Cerebellar nuclear complex (tissue), 1 donor: ENCODE data around the gene CEACAM16.
"Not testable (repeated sequence)": the region's sequence is repeated elsewhere in the genome, so short reads cannot be mapped to it uniquely, and the experiment has no call there.

Source experiments
- DNase-seq, 2 experiments: peaks; one replicate each; lab custom pipeline; 2025; lab: John Stamatoyannopoulos, UW

The CEACAM16 gene

GRCh38 chr19:44698492-44699201 is at the start of gene CEACAM16:
CEACAM16 (plus strand) TSS chr19:44699151; CDS start chr19:44701457, 2,306 bp downstream.
- DNase-seq: no peak

- DNase-seq: no peak
These were observed 49.3 kb upstream of the CEACAM16 start for GRCh38 chr19:44649578-44650145.

DNA sequence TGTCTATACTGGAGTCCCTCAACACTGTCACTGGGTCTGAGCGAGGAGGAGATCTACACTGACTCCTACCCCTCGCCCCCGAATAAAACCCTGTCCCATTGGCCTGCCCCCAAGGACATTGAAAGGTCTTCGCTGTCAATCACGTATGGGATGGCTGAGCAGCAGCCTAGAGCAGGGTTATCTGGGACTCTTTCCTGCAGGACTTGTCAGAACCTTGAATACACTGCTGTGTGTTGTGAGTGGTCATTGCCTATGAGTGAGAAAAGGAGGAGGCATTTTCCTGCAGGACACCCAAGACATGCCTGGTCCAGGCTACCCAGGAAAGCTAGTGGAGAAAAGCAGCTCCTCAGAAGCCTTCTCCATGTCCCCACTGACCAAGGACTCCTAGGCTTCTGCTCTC is 45.6 kb upstream of the CEACAM16 start:
- no peak for DNase-seq

DNA sequence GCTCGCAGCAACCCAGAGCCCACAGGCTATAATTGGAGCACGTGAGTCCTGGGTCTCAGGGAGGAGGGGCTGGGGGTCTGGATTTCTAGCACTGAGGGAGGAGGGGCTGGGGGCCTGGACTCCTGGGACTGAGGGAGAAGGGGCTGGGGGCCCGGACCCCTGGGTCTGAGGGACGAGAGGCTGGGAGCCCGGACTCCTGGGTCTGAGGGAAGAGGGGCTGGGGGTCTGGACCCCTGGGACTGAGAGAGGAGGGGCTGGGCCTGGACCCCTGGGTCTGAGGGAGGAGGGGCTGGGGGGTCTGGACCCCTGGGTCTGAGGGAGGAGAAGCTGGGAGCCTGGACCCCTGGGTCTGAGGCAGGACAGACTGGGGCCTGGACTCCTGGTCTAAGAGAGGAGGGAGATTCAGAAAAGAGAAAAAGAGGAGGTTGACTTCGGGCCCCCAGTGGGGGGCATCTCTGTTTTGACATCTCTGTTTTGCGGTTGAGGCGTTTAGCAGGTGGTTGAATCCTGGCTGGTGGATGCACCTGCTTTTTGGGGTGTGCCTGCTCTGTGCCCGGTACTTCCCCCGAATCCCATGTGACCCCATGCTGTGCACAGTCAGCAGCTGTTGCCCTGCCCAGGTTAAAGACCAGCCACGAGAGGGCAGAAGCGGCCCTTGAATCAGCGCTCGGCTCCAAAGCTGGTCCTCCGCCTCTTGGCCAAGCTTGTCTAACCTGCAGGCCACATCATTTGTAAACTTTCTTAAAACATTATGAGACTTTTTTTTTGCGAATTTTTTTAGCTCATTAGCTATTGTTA is 44.8 kb upstream of the CEACAM16 start:
- DNase-seq: no peak

DNA sequence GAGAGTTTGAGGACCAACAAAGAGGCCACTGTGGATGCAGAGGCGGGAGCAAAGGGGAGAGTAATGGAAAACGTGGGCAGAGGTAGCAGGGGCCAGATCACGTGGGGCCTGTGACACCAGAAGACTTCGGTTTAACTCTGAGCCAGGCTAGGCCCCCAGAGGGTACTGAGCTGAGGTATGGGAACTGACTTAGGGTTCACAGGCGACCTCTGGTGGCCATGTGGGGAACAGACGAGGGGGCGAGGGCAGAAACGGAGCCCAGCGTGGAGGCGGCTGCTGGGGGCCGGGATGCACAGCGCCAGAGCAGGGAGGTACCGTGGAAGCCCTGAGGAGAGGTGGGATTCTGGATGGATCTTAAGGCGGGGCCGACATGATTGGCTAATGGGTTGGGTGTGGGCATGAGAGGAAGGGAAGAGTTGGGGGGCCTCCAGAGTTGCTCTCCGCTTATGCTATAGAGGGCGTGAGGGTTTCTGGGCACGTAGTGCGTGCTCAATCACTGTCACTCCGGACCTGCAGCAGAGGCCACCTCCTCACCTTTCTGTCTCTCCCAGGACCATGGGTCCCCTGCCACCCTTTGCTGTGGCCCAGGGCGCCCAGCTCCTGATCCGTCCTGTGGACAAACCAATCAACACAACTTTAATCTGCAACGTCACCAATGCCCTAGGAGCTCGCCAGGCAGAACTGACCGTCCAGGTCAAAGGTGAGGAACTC is 41.6 kb upstream of the CEACAM16 start:
- no peak for DNase-seq

DNA sequence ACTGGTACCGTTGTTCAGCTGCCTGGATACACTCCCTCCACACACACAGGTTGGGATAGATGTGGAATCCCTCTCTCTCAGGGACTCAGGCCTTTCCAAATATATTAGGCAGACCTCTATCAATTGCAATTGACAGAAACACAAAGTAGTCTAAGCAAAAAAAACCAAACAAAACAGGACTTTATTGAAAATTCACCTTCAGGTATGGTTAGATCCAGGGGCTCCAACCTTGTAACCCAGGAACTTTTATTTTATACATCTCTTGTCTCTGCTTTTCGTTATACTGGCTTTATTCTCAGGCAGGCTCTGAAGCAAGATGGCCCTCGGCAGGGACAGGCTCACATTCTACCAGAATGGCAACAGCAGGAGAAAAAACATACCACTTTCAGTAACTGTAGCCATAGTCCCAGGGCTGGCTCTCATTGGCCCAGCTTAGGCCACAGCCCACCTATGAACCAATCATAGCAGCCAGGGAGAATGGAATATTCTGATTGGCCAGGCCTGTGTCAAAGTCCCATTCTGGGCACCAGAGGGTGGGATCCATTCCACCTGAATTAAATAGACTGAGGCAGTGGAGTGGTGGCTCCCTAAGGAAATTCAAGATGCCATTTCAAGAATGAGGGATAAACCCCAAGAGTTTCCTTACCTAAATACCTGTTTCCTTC is 40.8 kb upstream of the CEACAM16 start:
- no peak for DNase-seq

DNA sequence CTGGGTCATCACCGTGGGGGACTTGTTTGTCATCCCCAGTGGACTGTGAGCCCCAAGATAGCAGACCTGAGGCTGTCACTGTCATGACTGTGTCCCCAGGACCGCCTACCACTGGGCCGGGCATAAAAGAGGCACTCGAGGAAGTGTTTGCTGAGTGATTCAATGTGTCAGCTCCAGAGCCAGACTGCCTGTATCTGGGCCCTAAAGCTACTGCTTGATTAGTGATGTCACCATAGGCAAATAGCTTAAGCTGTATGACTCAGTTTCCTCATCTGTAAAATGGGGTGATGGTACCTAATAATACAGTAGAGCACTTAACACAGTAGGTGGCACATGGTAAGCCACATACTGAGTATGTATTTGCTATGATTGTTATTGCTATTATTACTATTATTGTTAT is 38.9 kb upstream of the CEACAM16 start:
- no peak for DNase-seq

DNA sequence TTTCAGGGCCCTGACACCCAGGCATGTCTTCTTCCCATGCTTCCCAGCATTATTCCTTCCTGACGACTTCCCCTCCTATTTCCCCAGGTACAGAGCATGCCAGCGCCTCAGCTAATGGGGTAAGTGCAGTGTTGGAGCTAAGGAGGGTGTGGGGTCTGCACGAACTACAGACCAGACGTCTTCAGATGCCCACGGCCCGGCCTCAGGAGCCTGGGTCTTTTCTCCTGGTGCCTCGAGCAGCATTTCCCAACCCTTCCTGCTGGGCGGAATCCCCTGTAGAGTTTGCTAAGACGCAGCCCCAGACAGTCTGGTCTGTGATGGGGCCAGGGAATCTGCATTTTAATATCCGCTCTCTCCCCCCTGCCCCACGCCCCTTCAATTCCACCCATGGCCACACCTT is 37.7 kb upstream of the CEACAM16 start:
- no peak for DNase-seq

DNA sequence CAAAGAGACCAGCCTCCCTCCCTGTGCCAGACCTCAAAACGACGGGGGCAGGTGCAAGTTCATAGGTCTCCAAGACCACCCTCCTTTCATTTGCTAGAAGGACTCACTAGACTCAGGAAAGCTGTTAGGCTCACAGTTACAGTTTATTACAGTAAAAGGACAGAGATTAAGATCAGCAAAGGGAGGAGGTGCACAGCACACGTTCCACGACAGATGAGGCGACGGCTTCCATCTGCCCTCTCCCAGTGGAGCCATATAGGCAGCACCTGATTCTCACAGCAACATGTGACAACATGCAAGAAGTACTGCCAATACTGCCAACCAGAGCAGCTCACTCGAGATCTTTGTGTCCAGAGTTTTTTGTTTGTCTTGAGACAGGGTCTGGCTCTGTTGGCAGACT is 37.0 kb upstream of the CEACAM16 start:
- no peak for DNase-seq

- DNase-seq: no peak
These were observed 36.1 kb upstream of the CEACAM16 start for GRCh38 chr19:44662691-44663385.

DNA sequence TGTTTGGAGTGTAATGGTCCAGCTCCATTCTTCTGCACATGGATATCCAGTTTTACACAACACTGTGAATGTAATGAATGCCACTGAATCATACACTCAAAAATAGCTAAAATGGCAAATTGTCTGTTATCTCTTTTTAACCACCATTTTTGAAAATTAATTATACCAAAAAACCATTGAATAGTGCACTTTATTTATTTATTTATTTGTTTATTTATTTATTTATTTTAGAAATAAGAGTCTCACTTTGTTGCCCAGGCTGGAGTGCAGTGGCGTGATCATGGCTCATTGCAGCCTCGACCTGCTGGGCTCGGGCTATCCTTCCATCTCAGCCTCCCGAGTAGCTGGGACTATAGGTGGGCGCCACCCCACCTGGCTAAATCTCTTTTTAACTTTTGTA is 35.0 kb upstream of the CEACAM16 start:
- DNase-seq: no peak

DNA sequence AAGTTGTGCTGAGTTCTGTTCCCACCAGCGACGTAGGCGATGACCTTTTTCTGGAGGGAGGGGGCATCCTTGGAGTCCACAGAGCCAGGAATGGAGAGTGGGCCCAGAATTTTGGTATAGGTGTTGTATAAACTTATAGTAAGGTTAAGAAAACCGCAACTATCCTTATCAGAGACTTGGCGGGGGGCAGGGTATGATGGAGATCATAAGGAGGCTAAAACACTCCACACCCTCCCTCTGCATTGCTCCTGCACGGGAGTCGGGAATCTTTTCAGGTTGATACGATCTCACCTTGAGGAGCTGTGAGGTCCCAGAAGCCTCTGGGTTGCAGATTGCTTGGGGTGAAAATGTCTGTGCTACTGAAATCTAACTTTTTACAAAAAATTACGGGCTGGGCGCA is 34.0 kb upstream of the CEACAM16 start:
- DNase-seq: no peak

- no peak for DNase-seq
These were observed 31.9 kb upstream of the CEACAM16 start for GRCh38 chr19:44666852-44667556.

DNA sequence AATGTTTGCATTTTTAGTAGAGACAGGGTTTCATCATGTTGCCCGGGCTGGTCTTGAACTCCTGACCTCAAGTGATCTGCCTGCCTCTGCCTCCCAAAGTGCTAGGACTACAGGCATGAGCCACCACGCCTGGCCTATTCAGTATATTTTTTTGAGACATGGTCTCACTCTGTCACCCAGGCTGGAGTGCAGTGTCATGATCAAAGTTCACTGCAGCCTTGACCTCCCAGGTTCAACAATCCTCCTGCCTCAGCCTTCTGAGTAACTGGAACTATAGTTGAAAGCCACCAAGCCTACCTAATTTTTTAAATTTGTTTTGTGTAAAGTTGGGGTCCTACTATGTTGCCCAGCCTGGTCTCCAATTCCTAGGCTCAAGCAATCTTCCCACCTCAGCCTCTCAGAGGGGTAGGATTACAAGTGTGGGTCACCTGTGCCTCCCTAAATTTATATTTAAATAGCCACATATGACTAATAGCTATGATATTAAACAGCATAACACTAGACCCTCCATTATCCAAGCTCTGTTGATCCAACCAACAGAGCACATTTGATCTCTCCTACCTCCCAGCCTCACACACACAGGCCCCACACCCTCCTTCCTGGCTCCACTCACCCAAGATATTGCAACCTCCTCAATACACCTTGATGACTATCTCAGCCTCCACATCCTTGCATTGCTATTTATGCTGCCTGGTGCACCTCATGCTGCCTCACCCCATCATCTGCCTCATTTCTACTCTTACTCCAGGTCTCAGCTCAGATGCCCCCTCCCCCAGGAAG is 29.8 kb upstream of the CEACAM16 start:
- DNase-seq: no peak

DNA sequence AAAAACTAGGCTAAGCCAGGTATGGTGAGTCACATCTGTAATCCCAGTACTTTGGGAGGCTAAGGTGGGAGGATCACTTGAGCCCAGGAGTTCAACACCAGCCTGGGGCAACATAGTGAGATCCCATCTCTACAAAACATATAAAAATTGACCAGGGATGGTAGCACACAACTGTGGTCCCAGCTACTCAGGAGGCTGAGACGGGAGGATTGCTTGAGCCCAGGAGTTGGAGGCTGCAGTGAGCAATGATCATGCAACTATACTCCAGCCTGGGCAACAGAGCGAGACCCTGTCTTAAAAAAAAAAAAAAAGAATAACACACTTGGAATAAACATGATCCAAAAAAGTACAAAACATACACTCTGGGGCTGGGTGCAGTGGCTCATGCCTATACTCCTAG is 28.9 kb upstream of the CEACAM16 start:
- not testable (repeated sequence) for DNase-seq

GRCh38 chr19:44671400-44671799 is 27.6 kb upstream of the CEACAM16 start, which contains the start of gene CEACAM19:
CEACAM19 (plus strand) TSS chr19:44671482; CDS start chr19:44671932, 450 bp downstream.
- no peak for DNase-seq

DNA sequence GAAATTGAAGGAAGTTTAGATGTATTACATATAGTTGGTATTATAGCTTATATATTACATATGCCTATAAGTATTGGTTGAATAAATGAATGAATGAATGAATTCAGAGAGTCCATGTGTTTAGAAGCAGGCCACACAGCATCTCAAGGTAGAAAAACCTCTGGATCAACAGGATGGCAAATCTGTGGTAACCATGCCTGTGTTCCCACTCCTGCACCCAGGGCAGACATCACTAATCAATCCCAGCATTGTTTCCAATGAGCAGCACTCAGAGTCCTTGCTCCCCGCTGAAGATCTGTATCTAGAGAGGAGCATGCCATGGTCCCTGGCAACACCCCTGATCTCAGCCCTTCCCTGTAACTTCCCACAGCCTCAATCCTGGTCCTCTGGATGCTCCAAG is 26.7 kb upstream of the CEACAM16 start:
- no peak for DNase-seq

DNA sequence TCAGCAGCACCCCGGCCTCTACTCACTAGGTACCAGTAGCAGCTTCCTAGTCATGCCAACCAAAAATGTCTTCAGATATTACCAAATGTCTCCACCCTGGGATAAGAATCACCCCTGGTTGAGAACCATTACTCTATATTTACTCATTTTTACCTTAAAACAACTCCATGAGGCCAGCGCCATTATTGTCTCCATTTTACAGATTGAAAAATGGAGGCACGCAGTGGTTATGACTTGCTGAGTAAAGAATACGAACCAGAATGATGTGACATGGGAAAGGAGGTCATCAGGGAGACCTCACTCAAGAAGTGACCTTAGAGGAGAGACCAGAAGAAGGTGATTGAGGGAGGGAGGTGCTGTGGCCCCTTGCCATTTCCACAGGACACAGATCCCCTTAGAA is 25.4 kb upstream of the CEACAM16 start:
- no peak for DNase-seq

DNA sequence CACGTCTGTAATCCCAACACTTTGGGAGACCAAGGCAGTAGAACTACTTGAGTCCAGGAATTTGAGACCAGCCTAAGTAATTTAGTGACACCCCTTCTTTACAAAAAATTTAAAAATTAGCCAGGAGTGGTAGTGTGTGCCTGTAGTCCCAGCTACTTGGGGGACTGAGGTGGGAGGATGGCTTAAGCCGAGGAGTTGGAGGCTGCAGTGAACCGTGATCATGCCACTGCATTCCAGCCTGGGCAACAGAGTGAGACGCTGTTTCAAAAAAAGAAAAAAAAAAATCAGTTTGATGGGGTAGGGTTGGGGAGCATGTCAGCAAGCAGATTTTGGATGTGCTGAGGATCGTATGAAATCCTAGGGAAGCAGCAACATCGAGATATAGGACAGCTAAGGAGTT is 23.4 kb upstream of the CEACAM16 start:
- no peak for DNase-seq
